A673 (cell line): ENCODE data around the gene P4HA1. TPM values are rescaled to one million over a fixed set of nuclear protein-coding genes. Genes with fewer than 3 reads are reported as not detected.
A peak's percentile ranks its signal among the peaks of the same experiment; 100 is the strongest.

Experiments used
- BruUV-seq: library from RNA; stranded (reverse); fragments of 400-500 nt; replicated peaks from 2 replicates; lab custom pipeline; 2021; lab: Mats Ljungman, UMichigan
- CTCF ChIA-PET: fragments of 300-600 bp; sonication (Branson Sonifier 250); formaldehyde crosslinking; loops from one replicate; lab custom pipeline; 2022; ENCODE audit warnings: antibody characterized with exemption; lab: Charles Lee
- POLR2A ChIA-PET: fragments of 300-600 bp; sonication (Branson Sonifier 250); formaldehyde crosslinking; loops from one replicate; lab custom pipeline; 2022; ENCODE audit warnings: antibody characterized with exemption; ENCODE audit not compliant: low non-redundant PET; lab: Charles Lee
- DNase-seq: peaks from one replicate; pipeline ENCODE4 v3.0.0-alpha.2; 2015; ENCODE audit warnings: low spot score
- H3K27ac ChIP-seq: fragments of 200-600 bp; sonication (generic); 2 replicates; pipeline ENCODE4 v1.5.1; 2016; ENCODE audit warnings: mixed run types, low read depth, mild to moderate bottlenecking, mixed read lengths, antibody characterized with exemption, low read length; ENCODE audit not compliant: poor library complexity, severe bottlenecking
- H3K27me3 ChIP-seq: fragments of 200-600 bp; sonication (generic); replicated peaks from 2 replicates; pipeline ENCODE4 v1.6.1; 2017; ENCODE audit warnings: mixed run types, low read depth, mild to moderate bottlenecking, mixed read lengths, antibody characterized with exemption, low read length; ENCODE audit not compliant: insufficient read depth, poor library complexity
- H3K36me3 ChIP-seq: fragments of 200-600 bp; sonication (generic); 2 replicates; pipeline ENCODE4 v1.6.1; 2016; ENCODE audit warnings: mixed run types, mild to moderate bottlenecking, mixed read lengths, antibody characterized with exemption, low read length; ENCODE audit not compliant: insufficient read depth, poor library complexity, severe bottlenecking
- H3K4me1 ChIP-seq: fragments of 200-600 bp; sonication (generic); 2 replicates; pipeline ENCODE4 v1.6.1; 2017; ENCODE audit warnings: mixed run types, mild to moderate bottlenecking, mixed read lengths, antibody characterized with exemption, low read length; ENCODE audit not compliant: insufficient read depth, poor library complexity, severe bottlenecking
- H3K4me3 ChIP-seq: fragments of 200-600 bp; sonication (generic); 2 replicates; pipeline ENCODE4 v1.5.1; 2016; ENCODE audit warnings: low read depth, mixed run types, mild to moderate bottlenecking, mixed read lengths, low read length; ENCODE audit not compliant: poor library complexity, severe bottlenecking
- H3K9me3 ChIP-seq: fragments of 200-600 bp; sonication (generic); 2 replicates; pipeline ENCODE4 v1.6.1; 2016; ENCODE audit warnings: mixed run types, low read depth, mild to moderate bottlenecking, mixed read lengths, antibody characterized with exemption, low read length; ENCODE audit not compliant: poor library complexity, severe bottlenecking
- EZH2 ChIP-seq: fragments of 200-600 bp; sonication (generic); IDR thresholded peaks from 2 replicates; pipeline ENCODE4 v1.6.1; 2017; ENCODE audit warnings: borderline replicate concordance, low read depth, mild to moderate bottlenecking, mixed read lengths, antibody characterized with exemption, low read length; ENCODE audit not compliant: poor library complexity, severe bottlenecking
- intact Hi-C: fragments of 100-400 bp; cut with micrococcal nuclease; formaldehyde crosslinking; loops from one replicate; pipeline ENCODE4 v1.10.0; 2022; ENCODE audit not compliant: unreplicated experiment
- total RNA-seq: library from RNA; stranded (reverse); gene quantifications from 2 replicates; pipeline ENCODE4 v1.2.3, GENCODE V29; 2021
- TF ChIP-seq, protein P1 (sequence below): fragments of 300-800, 200-600 bp; sonication (generic); conservative IDR thresholded peaks from 2 replicates; pipeline ENCODE4 v1.5.1; 2017; ENCODE audit warnings: low read depth, mild to moderate bottlenecking, antibody characterized with exemption, low read length, moderate library complexity, mixed read lengths

Gene P4HA1
- total RNA-seq, 1 experiment from 2014 or later = 36.5 TPM

DNA sequence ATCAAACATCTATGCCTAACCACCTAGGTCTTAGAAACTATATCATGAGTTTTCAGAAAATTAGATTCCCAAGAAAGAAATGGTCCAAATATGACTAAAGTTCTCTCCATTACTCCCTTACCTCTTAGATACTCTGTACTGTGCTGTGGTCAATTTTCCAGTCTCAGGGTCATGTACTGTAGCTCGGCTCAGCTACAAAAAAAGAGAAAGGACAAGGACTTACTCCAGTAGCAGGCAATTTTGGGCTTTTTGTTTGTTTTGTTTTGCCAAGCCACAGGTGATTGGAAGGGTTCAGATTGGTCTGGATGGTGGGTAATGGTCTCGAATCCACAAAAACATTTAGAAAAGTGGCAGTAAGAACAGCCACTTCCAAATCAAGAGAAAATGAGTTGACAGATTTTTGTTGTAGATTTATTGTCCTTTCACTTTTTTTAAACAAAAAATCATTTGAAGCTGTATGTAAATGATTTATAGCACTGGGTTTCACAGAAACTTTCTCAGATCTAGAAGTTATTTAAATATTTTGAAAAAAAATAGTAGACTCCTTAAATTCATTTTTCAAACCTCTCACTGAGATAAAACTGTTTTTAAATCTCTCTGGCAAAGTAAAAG, 52.8 kb downstream of the P4HA1 start:
- H3K27ac ChIP-seq = peak overlapping the region; percentile 52
- H3K4me1 ChIP-seq = peaks cover 23% of the 10 kb centered on the region
- H3K36me3 ChIP-seq = peaks cover 12% of the 10 kb centered on the region
- BruUV-seq = no TSS peak
- no peak overlapping the region for H3K4me3 ChIP-seq
- POLR2A ChIA-PET = interaction anchor here (0.7 kb wide), 1 partner anchor 209 kb away, joined by 3 read pairs; no protein-coding TSS in a partner anchor
- TF ChIP-seq, protein P1, sequence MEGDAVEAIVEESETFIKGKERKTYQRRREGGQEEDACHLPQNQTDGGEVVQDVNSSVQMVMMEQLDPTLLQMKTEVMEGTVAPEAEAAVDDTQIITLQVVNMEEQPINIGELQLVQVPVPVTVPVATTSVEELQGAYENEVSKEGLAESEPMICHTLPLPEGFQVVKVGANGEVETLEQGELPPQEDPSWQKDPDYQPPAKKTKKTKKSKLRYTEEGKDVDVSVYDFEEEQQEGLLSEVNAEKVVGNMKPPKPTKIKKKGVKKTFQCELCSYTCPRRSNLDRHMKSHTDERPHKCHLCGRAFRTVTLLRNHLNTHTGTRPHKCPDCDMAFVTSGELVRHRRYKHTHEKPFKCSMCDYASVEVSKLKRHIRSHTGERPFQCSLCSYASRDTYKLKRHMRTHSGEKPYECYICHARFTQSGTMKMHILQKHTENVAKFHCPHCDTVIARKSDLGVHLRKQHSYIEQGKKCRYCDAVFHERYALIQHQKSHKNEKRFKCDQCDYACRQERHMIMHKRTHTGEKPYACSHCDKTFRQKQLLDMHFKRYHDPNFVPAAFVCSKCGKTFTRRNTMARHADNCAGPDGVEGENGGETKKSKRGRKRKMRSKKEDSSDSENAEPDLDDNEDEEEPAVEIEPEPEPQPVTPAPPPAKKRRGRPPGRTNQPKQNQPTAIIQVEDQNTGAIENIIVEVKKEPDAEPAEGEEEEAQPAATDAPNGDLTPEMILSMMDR = no peak
- no peak for TF ChIP-seq EZH2
- intact Hi-C loops = no loop called here
- H3K27me3 ChIP-seq = no peaks in the 10 kb centered on the region
- DNase-seq = no peak
- CTCF ChIA-PET = no interaction called here
- H3K9me3 ChIP-seq = no peaks in the 10 kb centered on the region

DNA sequence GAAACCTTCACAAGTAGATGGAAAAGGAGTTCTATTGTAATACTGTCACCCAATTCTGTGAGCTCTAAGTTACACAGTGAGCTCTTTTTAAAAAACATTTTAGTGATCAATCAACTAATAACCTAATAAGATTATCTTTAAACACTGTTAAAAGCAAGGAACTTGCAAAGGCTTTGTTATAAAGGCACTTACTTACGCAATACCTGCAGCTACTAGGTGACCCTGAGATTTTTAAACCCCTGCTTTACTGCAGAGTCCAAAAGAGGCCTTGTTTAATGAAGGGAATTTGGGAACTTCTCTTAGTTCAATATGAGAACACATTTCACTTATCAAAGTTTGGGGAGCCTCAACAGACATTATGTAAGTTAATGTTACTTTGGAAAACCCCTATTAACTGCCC, 53.3 kb downstream of the P4HA1 start:
- intact Hi-C loops = no loop called here
- H3K27ac ChIP-seq = no peak overlapping the region
- no peak for TF ChIP-seq EZH2
- TF ChIP-seq, protein P1 = no peak
- POLR2A ChIA-PET = no interaction called here
- no peaks in the 10 kb centered on the region for H3K27me3 ChIP-seq
- no peak overlapping the region for H3K4me3 ChIP-seq
- peaks cover 12% of the 10 kb centered on the region for H3K36me3 ChIP-seq
- no peaks in the 10 kb centered on the region for H3K9me3 ChIP-seq
- CTCF ChIA-PET = no interaction called here
- peaks cover 23% of the 10 kb centered on the region for H3K4me1 ChIP-seq
- DNase-seq = no peak
- no TSS peak for BruUV-seq

DNA sequence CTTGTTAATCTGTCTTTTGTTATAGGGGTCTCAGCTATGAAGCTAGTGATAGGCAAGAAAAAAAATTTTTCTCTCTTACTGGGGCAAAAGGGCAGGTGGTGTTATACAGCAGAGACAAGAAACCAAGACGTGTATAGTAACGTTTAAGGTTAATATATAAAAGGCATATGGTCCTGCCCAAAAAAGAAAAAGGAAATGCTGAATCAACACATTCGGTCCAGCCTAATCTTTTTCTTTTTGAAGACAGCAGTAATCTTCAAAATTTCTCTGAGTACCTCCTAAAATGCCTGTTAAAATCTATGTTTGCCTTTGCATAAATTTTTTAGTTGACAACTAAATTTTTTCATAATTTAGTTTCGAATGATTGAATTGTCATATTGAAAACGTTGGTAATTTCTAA, 54.5 kb downstream of the P4HA1 start:
- Histone ChIP-seq H3K27me3 (no peaks in the 10 kb centered on the region), H3K9me3 (no peaks in the 10 kb centered on the region), H3K36me3 (peaks cover 12% of the 10 kb centered on the region), H3K27ac (no peak overlapping the region), H3K4me3 (no peak overlapping the region), H3K4me1 (peaks cover 23% of the 10 kb centered on the region)
- TF ChIP-seq, protein P1 = no peak
- no peak for TF ChIP-seq EZH2
- no peak for DNase-seq
- BruUV-seq = no TSS peak
- CTCF ChIA-PET = no interaction called here
- POLR2A ChIA-PET = no interaction called here
- intact Hi-C loops = no loop called here
